Endothelial cell of umbilical vein (primary cell): ENCODE data around the gene SPTLC1. TPM values are rescaled to one million over a fixed set of nuclear protein-coding genes. Genes with fewer than 3 reads are reported as not detected.

Experiments used
- BruUV-seq: library from RNA; stranded (reverse); fragments of 400-500 nt; replicated peaks from 2 replicates; lab custom pipeline; 2021; lab: Mats Ljungman, UMichigan
- CTCF ChIA-PET: fragments of 300-600, 350-600 bp; sonication (Branson Sonifier 250); formaldehyde crosslinking; loops from one replicate; lab custom pipeline; 2021; ENCODE audit warnings: antibody characterized with exemption, inconsistent platforms; lab: Charles Lee
- POLR2A ChIA-PET: fragments of 300-600, 350-600 bp; sonication (Branson Sonifier 250); formaldehyde crosslinking; loops from one replicate; lab custom pipeline; 2021; ENCODE audit warnings: antibody characterized with exemption, inconsistent platforms; lab: Charles Lee
- DNase-seq: peaks from one replicate; pipeline ENCODE4 v3.0.0-alpha.2; 2011; ENCODE audit warnings: low read depth, low spot score
- FAIRE-seq: peaks from 2 replicates; lab custom pipeline; 2011; peaks lifted over from hg19 to GRCh38; lab: Jason Lieb, UNC
- H2AFZ ChIP-seq: 2 replicates; pipeline ENCODE4 v1.6.0; 2012; ENCODE audit warnings: low read depth, low read length, control low read depth, inconsistent platforms
- H3K27ac ChIP-seq: 2 replicates; pipeline ENCODE4 v1.5.1; 2011; ENCODE audit warnings: low read depth, mild to moderate bottlenecking, control low read depth, low read length, moderate library complexity; ENCODE audit not compliant: insufficient read depth
- H3K27me3 ChIP-seq, 2 experiments: 2 replicates each; pipeline versions ENCODE4 v1.6.0 to v1.6.1; 2011; ENCODE audit warnings: low read length in 2 of 2, mixed read lengths in 1 of 2; ENCODE audit not compliant: control insufficient read depth in 2 of 2, insufficient read depth in 2 of 2
- H3K36me3 ChIP-seq, 2 experiments: 2 replicates in 1 of 2; 3 replicates in 1 of 2; pipeline ENCODE4 v1.5.1; 2011; ENCODE audit warnings: low read length in 2 of 2, mild to moderate bottlenecking in 1 of 2, moderate library complexity in 1 of 2; ENCODE audit not compliant: control insufficient read depth in 2 of 2, insufficient read depth in 2 of 2; ENCODE audit errors: extremely low read depth in 1 of 2
- H3K4me1 ChIP-seq: 3 replicates; pipeline ENCODE4 v1.5.1; 2011; ENCODE audit warnings: mild to moderate bottlenecking, low read length; ENCODE audit not compliant: control insufficient read depth, insufficient read depth; ENCODE audit errors: extremely low read depth
- H3K4me2 ChIP-seq: 2 replicates; pipeline ENCODE4 v1.6.1; 2011; ENCODE audit warnings: low read length, control low read depth, mixed read lengths; ENCODE audit not compliant: insufficient read depth
- H3K4me3 ChIP-seq, 3 experiments: fragments of 200-600 bp in 1 of 3; sonication (generic), shearing (Covaris generic) in 1 of 3; replicated peaks in 1 of 3; 2 replicates each; pipeline ENCODE4 v1.5.1; 2011 to 2016; ENCODE audit warnings: control low read depth in 3 of 3, low read length in 3 of 3, mild to moderate bottlenecking in 2 of 3, inconsistent platforms in 1 of 3, low read depth in 1 of 3, moderate library complexity in 1 of 3; ENCODE audit not compliant: insufficient read depth in 1 of 3
- H3K79me2 ChIP-seq: 2 replicates; pipeline ENCODE4 v1.6.0; 2012; ENCODE audit warnings: low read length, inconsistent platforms; ENCODE audit not compliant: control insufficient read depth, insufficient read depth
- H3K9ac ChIP-seq: replicated peaks from 2 replicates; pipeline ENCODE3; 2011; ENCODE audit warnings: low read length, control low read depth; ENCODE audit not compliant: insufficient read depth; ENCODE audit errors: extremely low read depth
- H3K9me1 ChIP-seq: replicated peaks from 3 replicates; pipeline ENCODE4 v1.6.0; 2011; ENCODE audit warnings: mild to moderate bottlenecking, low read length; ENCODE audit not compliant: control insufficient read depth, insufficient read depth; ENCODE audit errors: extremely low read depth
- H3K9me3 ChIP-seq: replicated peaks from 2 replicates; pipeline ENCODE4 v1.5.1; 2012; ENCODE audit warnings: low read length, inconsistent platforms; ENCODE audit not compliant: control insufficient read depth, insufficient read depth
- H4K20me1 ChIP-seq: replicated peaks from 2 replicates; pipeline ENCODE3; 2011; ENCODE audit warnings: mild to moderate bottlenecking, low read length; ENCODE audit not compliant: control insufficient read depth, insufficient read depth; ENCODE audit errors: extremely low read depth
- CTCF ChIP-seq, 2 donors: IDR thresholded peaks; 1 replicate in 1 of 2; 2 replicates in 1 of 2; pipeline ENCODE4 v1.5.1; 2011; ENCODE audit warnings: low read length in 2 of 2, mild to moderate bottlenecking in 2 of 2, moderate library complexity in 2 of 2, control low read depth in 1 of 2, inconsistent platforms in 1 of 2, low read depth in 1 of 2; ENCODE audit not compliant: insufficient read depth in 1 of 2; ENCODE audit errors: extremely low read depth in 1 of 2
- EZH2 ChIP-seq: IDR thresholded peaks from 2 replicates; pipeline ENCODE4 v1.6.1; 2012; ENCODE audit warnings: borderline replicate concordance, low read depth, mild to moderate bottlenecking, moderate library complexity, low read length, inconsistent platforms; ENCODE audit not compliant: severe bottlenecking
- FOS ChIP-seq: IDR thresholded peaks from 2 replicates; pipeline ENCODE4 v1.6.1; 2011; ENCODE audit warnings: mild to moderate bottlenecking, low read length, moderate library complexity, borderline replicate concordance; ENCODE audit not compliant: insufficient read depth
- GATA2 ChIP-seq: IDR thresholded peaks from 2 replicates; pipeline ENCODE4 v1.7.0; 2011; ENCODE audit warnings: low read depth, mild to moderate bottlenecking, moderate library complexity, mixed read lengths, low read length; ENCODE audit not compliant: insufficient read length, insufficient read depth
- JUN ChIP-seq: IDR thresholded peaks from 2 replicates; pipeline ENCODE4 v1.6.1; 2011; ENCODE audit warnings: borderline replicate concordance, low read depth; ENCODE audit not compliant: insufficient read length, insufficient read depth
- MAX ChIP-seq: IDR thresholded peaks from 2 replicates; pipeline ENCODE4 v1.6.1; 2011; ENCODE audit not compliant: insufficient read depth, insufficient read length
- MYC ChIP-seq: IDR thresholded peaks from one replicate; pipeline ENCODE4 v1.6.1; 2011; ENCODE audit warnings: mild to moderate bottlenecking, low read depth, low read length
- POLR2A ChIP-seq: IDR thresholded peaks from 2 replicates; pipeline ENCODE4 v1.6.1; 2012; ENCODE audit warnings: low read depth, mild to moderate bottlenecking, control low read depth, low read length
- POLR2AphosphoS5 ChIP-seq: IDR thresholded peaks from 2 replicates; pipeline ENCODE4 v1.6.1; 2012; ENCODE audit warnings: low read depth, mild to moderate bottlenecking, control low read depth, low read length, moderate library complexity; ENCODE audit not compliant: insufficient read depth
- dilution Hi-C: fragments of 300-500 bp; cut with MboI; formaldehyde crosslinking; loops from one replicate; pipeline ENCODE4 v1.15.0; 2019; ENCODE audit warnings: low sequenced_read_pairs; ENCODE audit not compliant: extremely low pct_ligation_motif_present
- intact Hi-C: fragments of 100-400 bp; cut with micrococcal nuclease; formaldehyde crosslinking; loops from one replicate; pipeline ENCODE4 v1.10.0; 2022
- polyA plus RNA-seq, 4 experiments: library from polyadenylated mRNA; depleted of rRNA in 3 of 4; stranded (reverse) in 3 of 4; unstranded in 1 of 4; fragments of >200 nt; gene quantifications; 2 replicates each; pipeline versions ENCODE4 v1.2.1 to v1.2.3, GENCODE V29; 2011 to 2012; ENCODE audit warnings: missing spikeins in 1 of 4
- total RNA-seq: library from RNA; stranded (reverse); gene quantifications from 2 replicates; pipeline ENCODE4 v1.2.3, GENCODE V29; 2021

The SPTLC1 gene
- total and polyA plus RNA-seq, 2 donors (not counting 3 experiments of a cell fraction or from before 2014, with no cell fraction given): 35.9 to 68.5 TPM

DNA sequence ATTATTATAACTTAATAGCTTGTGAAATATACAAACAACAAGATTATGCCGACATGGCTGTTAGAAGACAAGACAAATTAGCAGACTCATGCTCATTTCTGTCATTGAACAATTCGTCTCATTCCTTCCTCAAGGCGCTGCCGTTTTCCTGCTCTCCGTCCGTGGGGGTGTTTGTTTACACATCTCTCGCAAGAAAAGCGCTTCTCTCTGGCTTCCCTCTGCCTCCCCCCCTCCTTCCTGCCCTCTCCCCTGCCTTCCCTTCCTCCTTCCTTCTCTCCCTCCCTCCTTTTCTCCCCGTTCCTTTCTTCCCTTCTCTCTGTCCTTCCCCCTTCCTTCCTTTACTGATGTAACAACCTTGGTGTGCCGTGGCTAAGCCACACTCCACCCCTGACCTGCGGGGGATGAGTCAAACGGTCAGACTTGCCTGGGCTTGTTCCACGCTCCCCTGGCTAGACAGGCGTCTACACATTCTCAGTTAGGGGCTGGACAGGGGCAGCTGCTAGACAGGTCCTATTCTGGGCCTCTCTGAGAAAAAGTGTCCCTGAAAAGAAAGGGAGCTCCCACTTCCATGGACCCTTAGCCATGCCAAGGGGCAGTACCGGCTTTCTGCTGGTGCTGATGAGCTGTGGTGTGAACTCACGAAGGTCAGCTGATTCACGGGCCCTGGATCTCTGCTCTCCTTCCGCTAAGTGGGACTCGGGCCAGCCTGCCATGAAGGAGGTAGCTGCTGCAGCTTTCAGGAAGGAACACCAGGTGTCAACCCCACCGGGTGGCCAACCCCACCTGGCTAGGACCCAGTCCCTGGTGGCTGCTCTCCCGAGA, 32.0 kb upstream of the SPTLC1 start:
- Histone ChIP-seq H3K4me3 (no peak overlapping the region), H3K4me2 (peak overlapping the region; percentile 56)
- peak; percentile 92 for FAIRE-seq

DNA sequence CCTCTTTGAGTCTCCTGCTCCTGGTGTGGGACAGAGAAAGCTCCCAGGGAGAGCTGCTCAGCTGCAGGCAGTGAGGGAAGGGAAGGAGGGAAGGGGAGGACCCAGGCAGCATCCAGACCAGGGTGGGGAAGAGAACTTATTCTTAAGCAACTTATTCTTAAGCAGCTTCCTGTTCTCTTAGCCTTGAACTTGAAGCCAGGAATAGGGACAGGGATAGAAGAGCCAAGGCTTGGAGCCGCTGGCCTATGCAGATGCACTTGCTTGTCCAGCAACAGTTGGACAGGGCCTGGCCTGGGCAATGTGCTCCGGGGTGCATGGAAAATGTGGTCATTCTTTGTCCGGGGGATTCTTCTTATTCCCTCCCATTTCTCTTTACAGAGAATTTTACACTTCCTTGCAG, 31.4 kb upstream of the SPTLC1 start:
- TSS peak; percentile 73 for BruUV-seq
- Histone ChIP-seq H3K27ac (peak overlapping the region; percentile 86), H3K27me3 (no peaks in the 10 kb centered on the region), H2AFZ (peak overlapping the region; percentile 52), H3K36me3 (no peaks in the 10 kb centered on the region), H3K79me2 (no peaks in the 10 kb centered on the region), H3K4me1 (peaks cover 20% of the 10 kb centered on the region), H3K9me3 (no peaks in the 10 kb centered on the region), H3K9ac (no peak overlapping the region), H4K20me1 (no peaks in the 10 kb centered on the region), H3K9me1 (no peaks in the 10 kb centered on the region), H3K4me3 (no peak overlapping the region), H3K4me2 (peak overlapping the region; percentile 56)
- POLR2A ChIA-PET: no interaction called here
- DNase-seq (peak; percentile 57), FAIRE-seq (no peak)
- TF ChIP-seq CTCF (IDR thresholded peaks at IDR 0.05; ENCODE audit: extremely low read depth in 1 of 2, insufficient read depth in 1 of 2, low read depth in 1 of 2, low read length in 2 of 2) (no peak), MAX (no peak), GATA2 (no peak), JUN (no peak), POLR2A (no peak), EZH2 (no peak), MYC (no peak), POLR2AphosphoS5 (no peak)
- CTCF ChIA-PET: interaction anchor here (2.6 kb wide), 1 partner anchor 7 kb away, joined by 22 read pairs; no protein-coding TSS in a partner anchor
- intact Hi-C loops: no loop called here
- dilution Hi-C loops: no loop called here

More for the DNA sequence above, 32.0 kb upstream of the SPTLC1 start:
- BruUV-seq: TSS peak; percentile 94
- H3K27ac ChIP-seq: peak overlapping the region; percentile 86
- H3K27me3 ChIP-seq: no peaks in the 10 kb centered on the region
- peak; percentile 54 for TF ChIP-seq POLR2AphosphoS5
- no peak for TF ChIP-seq JUN
- TF ChIP-seq FOS: peak; percentile 78
- no peak for TF ChIP-seq MYC
- no peak for TF ChIP-seq MAX
- TF ChIP-seq POLR2A: peak; percentile 53
- TF ChIP-seq GATA2: no peak
- H3K9me1 ChIP-seq: no peaks in the 10 kb centered on the region
- CTCF ChIA-PET: interaction anchor here (2.6 kb wide), 1 partner anchor 8 kb away, joined by 22 read pairs; no protein-coding TSS in a partner anchor
- peak; percentile 88 for DNase-seq
- H3K9ac ChIP-seq: peak overlapping the region; percentile 67
- no peaks in the 10 kb centered on the region for H4K20me1 ChIP-seq
- intact Hi-C loops (no loop called here), dilution Hi-C loops (no loop called here)
- H2AFZ ChIP-seq: peak overlapping the region; percentile 55
- peaks cover 20% of the 10 kb centered on the region for H3K4me1 ChIP-seq
- no peaks in the 10 kb centered on the region for H3K9me3 ChIP-seq
- no peaks in the 10 kb centered on the region for H3K79me2 ChIP-seq
- no peaks in the 10 kb centered on the region for H3K36me3 ChIP-seq
- POLR2A ChIA-PET: interaction anchor here (0.9 kb wide), 1 partner anchor 523 kb away, joined by 3 read pairs; the partner anchor contains the start of gene IPPK
